KBM-7 (cell line): ENCODE data around the gene DMXL1.
"Not testable (repeated sequence)": the region's sequence is repeated elsewhere in the genome, so short reads cannot be mapped to it uniquely, and the experiment has no call there.

Experiments used
- DNase-seq: peaks from one replicate; pipeline ENCODE4 v3.0.0-alpha.2; 2015
- in situ Hi-C: fragments of 300-500 bp; cut with MboI; formaldehyde crosslinking; loops from 2 replicates; pipeline ENCODE4 v1.14.3; 2020; ENCODE audit warnings: low sequenced_read_pairs, low pct_unique_long_range_greater_than_20kb, mixed read lengths

DMXL1 gene

DNA sequence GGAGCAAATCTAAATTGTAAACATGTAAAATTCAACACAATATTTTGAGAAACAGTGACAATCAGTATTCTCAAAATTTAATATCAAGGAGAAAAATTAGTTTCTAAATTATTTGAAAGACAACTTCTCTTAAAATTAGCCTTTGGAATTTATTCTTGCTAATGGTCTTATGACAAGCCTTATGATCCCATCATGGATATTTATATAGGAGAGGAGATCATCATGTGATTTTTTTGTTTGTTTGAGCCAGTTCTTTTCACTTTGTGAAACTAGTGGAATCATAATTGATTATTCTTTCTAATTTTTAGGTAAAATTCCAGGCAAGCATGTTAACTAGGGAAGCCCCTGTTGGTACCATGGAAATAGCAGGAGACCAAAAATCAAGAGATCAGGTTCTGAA is 24.7 kb downstream of the DMXL1 start:
- in situ Hi-C loops: no loop called here

DNA sequence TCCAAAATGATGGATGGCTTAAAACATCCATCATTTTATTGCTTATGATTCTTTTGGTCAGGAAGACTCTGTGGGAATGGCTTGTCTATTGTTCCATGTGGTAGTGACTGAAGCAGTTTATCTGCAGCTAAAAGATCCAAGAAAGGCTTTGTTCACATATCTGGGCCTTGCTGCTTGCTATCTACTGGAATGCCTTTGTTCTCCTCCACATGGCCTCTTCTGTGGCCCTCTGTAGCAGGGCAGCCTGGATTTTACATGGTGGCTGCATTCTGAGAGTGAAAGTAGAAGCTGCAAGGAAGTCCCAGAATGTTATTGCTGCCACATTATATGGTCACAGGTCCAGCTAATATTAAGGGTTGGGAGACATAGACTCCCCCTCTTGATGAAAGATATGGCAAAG is 35.1 kb downstream of the DMXL1 start:
- no peak for DNase-seq
- in situ Hi-C loops: no loop called here

More for the DNA sequence above, 24.7 kb downstream of the DMXL1 start:
- DNase-seq: no peak

DNA sequence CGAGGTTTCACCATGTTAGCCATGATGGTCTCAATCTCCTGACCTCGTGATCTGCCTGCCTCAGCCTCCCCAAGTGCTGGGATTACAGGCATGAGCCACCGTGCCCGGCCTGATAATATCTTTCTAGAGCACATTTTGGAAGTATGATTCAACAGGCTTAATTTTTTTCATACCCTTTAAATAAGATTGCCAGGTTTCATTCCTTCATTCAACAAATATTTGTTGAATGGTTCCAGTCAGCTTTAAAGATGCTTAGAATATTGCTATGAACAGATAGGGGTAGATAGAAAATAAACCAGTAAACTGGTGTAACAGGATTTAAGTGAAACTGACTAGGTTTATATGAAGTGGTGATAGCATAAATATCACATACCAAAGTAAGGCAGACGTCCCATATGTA is 41.3 kb downstream of the DMXL1 start:
- DNase-seq: no peak
- in situ Hi-C loops: no loop called here

DNA sequence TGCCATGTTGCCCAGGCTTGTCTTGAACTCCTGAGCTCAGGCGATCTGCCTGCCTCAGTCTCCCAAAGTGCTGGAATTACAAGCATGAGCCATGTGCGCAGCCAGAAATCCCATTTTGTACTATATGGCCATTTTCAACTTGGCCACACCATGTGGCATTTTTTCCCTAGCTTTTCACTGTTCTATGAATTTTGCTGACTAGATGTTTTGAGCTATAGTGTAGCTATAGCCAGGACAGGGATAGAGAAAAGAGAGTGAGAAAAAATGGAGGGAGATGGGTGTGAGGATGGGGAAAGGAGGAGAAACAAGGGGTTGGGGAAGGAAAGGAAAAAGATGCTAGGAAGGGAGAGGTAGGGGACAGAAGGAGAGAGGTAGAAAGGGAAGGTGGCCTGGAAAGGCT is 46.4 kb downstream of the DMXL1 start:
- in situ Hi-C loops: no loop called here
- no peak for DNase-seq

DNA sequence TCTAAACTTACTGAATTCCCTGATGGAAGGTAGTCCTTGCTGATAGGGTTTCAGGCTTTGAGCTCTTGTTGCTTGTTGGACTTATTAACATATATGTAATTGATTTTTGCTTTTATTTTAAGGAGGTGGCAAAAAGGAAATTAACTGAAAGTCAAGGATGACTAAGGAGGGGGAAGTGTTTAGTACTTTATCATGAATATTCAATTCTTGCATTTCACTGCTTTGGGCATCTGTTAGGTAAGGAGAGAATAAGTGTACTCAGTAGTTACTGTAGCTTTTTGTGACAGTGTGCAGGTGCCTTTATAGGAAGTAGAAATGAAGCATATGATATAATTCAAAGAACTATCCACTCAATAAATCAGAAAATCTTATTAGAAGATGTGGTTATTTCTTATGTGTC is 47.1 kb downstream of the DMXL1 start:
- in situ Hi-C loops: no loop called here
- no peak for DNase-seq

DNA sequence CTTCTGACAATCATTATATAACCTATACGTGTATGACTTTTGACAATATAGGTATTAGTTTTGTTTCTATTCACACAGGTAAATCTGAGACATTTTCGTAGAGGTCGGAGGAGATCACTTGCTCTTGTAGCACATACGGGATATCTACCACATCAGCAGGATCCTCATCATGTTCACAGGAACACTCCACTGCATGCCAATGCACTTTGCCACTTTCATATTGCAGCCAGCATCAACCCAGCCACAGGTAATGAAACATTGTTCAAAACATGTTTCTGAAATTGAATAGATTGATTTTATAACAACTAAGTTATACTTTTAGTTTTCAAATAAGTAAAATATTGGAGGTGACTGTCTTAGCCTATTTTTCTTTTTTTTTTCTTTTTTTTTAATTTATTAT is 50.0 kb downstream of the DMXL1 start:
- no peak for DNase-seq
- in situ Hi-C loops: no loop called here

DNA sequence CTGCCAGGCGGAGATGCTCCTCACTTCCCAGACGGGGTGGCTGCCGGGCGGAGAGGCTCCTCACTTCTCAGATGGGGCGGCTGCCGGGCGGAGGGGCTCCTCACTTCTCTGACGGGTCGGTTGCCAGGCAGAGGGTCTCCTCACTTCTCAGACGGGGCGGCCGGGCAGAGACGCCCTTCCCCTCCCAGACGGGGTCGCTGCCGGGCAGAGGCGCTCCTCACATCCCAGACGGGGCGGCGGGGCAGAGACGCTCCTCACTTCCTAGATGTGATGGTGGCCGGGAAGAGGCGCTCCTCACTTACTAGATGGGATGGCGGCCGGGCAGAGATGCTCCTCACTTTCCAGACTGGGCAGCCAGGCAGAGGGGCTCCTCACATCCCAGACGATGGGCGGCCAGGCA is 51.6 kb downstream of the DMXL1 start:
- in situ Hi-C loops, DNase-seq: not testable (repeated sequence)

DNA sequence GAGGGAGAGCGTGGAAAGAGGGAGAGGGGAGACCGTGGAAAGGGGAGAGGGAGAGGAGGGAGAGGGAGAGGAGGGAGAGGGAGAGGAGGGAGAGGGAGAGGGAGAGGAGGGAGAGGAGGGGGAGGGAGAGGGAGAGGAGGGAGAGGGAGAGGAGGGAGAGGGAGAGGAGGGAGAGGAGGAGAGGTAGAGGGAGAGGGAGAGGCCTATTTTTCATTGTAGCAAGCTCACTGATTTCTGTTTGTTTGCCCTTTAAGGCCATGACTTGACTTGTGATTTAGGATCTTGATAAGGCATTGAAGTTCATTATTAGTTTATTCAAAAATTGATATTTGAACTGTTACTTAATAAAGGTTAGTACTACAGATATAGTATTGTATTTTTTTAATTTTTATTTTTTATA is 52.4 kb downstream of the DMXL1 start:
- in situ Hi-C loops: no loop called here
- no peak for DNase-seq

DNA sequence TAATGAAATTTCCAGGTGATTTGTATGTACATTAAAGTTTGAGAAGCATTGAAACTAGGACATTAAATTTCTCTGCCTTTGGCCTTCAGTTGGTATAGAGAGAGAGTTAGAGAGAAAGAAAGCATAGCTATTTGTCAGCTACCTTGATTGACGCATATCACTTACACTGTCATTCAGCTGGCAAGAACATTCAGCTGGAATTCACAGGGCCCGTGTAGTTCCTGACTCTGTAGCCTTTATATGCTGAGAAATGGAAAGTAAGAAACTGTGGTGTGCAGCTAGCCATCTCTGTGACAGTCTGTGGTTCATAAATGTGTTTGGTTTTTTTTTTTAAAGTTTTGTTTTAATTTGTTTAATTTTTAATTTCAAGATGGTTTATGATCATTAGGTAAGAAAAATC is 58.9 kb downstream of the DMXL1 start:
- in situ Hi-C loops: no loop called here
- DNase-seq: no peak

DNA sequence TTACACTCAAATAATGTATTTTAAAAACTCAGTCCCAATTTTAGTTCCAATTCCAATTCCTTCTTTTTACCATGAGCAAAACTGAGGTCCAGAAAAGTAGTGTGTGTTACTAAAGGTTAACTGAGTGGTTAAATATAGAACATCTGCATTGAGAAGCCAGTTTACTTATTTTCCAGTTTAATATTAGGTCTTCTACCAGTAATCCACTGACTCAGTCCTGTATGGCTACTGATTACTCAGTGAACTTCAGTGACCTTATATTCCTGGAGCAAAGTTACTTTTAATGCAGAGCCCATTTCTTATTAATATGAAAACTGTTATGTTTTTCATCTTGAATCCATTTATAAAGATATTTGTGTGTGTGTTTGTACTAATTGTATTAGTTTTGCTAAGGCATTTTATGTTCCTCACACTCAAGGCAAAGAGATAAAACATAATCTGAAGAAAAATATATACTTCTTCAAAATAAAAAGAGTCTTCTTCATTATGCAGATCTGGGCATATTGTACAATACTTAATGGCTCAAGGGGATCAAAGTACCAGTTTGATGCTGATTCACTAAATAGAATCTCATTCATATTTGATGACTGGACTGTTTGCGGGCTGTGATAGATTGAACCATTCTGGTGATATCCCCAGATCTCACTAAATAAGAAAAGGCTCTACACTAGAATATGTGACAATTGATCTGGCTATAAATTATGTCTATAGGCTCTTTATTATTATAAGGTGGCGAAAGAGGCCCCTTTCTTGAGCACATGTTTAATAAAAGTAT is 60.8 kb downstream of the DMXL1 start:
- no peak for DNase-seq
- in situ Hi-C loops: no loop called here

DNA sequence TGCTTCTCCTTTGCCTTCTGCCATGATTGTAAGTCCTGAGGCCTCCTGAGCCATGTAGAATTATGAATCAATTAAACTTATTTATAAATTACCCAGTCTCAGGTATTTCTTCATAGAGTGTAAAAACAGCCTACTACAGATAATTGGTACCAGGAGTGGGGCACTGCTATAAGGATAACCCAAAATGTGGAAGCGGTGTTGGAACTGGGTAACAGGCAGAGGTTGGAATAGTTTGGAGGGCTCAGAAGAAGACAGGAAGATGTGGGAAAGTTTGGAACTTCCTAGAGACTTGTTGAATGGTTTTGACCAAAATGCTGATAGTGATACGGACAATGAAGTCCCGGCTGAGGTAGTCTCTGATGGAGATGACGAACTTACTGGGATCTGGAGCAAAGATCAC is 64.9 kb downstream of the DMXL1 start:
- DNase-seq, in situ Hi-C loops: not testable (repeated sequence)

DNA sequence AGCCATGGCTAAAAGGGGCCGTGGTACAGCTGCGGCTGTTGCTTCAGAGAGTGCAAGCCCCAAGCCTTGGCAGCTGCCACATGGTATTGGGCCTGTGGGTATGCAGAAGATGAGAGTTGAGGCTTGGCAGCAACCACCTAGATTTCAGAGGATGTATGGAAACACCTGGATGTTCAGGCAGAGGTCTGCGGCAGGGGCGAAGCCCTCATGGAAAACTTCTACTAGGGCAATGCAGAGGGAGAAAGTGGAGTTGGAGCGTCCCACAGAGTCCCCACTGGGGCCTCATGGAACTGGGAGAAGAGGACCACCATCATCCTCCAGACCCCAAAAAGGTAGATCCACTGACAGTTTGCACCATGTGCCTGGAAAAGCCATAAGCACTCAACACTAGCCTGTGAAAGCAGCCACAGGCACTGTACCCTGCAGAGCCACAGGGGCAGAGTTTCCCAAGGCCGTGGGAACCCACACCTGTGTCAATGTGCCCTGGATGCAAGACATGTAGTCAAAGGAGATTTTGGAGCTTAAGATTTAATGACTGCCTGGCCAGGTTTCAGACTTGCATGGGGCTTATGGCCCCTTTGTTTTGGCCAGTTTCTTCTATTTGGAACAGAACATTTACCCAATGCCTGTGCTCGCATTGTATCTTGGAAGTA is 65.9 kb downstream of the DMXL1 start:
- DNase-seq: no peak
- in situ Hi-C loops: no loop called here

DNA sequence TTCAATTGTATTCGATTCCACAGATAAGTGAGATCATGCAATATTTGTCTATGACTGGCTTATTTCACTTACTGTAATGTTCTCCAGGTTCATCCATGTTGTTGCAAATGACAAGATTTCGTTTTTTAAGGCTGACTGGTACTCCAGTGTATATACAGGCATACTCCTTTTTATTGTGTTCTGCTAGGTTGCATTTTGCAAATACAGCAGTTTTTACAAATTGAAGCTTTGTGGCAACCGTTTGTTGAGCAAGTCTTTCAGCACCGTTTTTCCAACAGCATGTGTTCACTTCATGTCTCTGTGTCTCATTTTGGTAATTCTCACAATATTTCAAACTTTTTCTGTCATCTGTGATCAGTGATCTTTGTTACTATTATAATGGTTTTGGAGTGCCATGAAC is 82.7 kb downstream of the DMXL1 start:
- in situ Hi-C loops: no loop called here
- no peak for DNase-seq

DNA sequence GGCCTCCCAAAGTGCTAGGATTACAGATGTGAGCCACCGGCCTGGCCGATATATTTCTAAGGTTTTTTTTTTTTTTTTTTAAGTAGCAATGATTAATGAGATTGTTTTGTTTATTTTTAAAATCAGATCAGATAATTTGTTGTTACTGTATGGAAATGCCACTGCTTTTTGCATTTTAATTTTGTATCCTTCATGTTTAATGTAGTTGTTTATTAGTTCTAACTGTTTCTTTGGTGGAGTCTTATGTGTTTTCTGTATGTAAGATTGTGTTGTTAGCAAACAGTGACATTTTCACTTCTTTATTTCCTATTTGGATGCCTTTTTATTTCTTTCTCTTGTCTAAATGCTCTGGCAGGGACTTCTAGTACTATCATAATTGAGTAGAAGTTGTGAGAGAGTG is 87.3 kb downstream of the DMXL1 start:
- no peak for DNase-seq
- in situ Hi-C loops: no loop called here

DNA sequence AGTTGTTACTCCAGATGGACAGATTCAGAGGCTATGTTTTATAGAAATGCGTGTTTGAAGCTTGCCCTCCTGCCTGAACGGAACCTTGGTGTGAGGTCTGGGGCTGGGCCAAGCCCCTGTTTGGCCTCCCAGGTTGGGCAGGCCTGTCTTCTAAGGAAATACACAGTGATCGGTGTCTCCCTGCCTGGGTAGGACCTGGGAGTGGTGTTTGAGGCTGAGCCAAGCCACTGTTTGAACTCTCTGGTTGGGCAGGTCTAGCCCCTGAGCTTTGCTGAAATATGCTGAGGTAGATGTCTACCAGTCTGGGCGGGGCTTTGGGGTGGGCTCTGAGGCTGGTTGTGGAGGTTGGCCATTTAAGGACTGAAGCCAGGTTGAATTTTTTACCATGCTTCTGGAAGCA is 90.5 kb downstream of the DMXL1 start:
- in situ Hi-C loops: no loop called here
- no peak for DNase-seq

DNA sequence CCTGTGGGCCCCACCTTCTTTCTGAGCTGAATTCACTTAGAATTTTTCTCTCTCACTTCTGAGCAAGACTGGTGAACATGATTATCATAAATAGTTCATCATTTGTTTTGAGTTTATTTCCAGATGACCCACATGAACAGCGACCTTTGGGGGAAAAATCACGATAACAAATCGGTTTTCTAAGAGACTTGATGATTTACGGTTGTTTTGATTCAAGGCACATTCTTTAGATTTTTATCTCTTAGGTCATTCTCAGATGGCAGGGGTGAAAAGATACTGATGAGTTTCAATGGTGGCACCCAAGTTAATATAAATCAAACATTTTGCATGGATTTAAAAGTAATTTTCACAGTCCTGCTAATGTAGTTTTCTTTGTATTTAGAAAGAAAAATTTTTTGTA is 95.1 kb downstream of the DMXL1 start:
- in situ Hi-C loops: no loop called here
- no peak for DNase-seq

DNA sequence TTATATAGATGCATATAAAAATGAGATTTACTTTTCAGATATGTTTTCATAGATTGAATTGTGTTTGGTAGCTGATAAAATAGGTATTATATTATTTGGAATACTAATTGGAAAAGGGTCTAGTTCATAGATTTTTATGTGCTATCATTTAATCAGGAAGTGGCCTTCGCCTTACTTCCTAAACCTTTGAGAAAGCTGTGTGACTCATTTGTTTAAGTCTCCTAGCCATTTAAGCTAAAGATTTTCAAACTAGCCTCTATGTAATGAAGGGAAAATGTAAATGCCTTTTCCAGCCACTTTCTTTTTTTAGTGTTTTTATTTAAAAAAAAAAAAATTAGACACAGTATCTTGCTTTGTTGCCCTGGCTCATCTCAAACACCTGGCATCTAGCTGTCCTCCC is 97.5 kb downstream of the DMXL1 start:
- no peak for DNase-seq
- in situ Hi-C loops: no loop called here

DNA sequence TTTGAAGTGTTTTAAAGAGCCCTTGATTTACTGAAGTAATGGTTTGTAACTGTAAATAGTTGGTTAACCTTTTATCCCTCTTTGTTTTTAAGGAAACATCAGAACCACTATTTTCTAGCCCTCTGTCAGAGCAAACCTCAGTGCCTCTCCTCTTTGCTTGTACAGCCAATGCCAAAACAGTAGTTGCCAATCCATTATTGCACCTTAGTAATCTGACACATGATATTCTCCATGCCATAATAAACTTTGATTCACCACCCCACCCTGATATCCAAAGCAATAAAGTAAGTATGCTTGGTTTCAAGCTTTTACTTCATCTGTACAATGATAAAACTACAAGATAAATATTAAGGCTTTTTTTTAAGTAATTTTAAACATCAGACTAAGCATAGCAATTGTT is 100.8 kb downstream of the DMXL1 start:
- in situ Hi-C loops: no loop called here
- DNase-seq: no peak

DNA sequence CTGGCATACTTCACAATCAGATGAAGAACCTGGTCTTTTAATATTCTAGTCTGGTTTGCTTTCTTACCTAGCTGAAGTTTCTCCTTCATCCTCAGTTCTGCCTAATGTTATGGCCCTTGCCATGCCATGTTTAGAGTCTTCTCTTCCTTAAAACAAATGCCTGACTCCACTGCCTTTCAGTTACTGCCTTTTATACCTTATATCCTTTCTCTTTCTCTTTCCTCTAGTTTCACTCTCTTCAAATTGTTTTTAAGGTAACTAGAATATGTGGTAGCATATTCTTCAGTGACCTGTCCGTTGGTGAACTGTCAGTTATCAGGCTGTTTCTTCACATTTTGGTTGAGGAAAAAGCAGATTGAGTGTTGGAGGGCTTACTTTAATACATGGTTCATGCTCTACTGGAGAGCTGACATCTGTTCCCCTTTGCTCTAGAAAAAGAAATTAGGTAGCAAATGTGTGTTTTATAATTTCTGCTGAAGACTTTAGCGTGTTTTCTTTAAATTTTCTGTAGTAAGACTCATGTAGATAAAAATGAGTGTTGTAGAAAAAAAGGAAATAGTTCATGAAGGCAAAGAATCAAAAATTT is 103.8 kb downstream of the DMXL1 start:
- DNase-seq: no peak
- in situ Hi-C loops: no loop called here

DNA sequence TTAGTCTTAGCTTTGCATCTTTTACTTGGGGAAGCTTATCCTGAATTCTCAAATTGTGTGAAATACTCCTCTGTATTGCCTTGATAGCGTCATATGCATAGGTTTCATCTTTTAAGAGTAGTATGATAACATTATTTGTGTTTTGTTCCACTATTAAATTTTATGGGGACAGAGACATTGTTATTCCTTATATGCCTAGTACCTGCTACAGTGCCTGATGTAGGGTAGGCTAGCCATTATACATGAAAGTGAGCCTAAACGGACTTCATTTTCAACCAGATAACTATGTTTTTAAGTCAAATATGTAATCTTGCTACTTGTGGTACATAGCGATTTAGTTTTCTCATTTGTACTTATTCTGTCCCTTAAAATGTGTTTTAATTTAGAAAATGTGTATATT is 105.9 kb downstream of the DMXL1 start:
- in situ Hi-C loops: no loop called here
- DNase-seq: no peak

DNA sequence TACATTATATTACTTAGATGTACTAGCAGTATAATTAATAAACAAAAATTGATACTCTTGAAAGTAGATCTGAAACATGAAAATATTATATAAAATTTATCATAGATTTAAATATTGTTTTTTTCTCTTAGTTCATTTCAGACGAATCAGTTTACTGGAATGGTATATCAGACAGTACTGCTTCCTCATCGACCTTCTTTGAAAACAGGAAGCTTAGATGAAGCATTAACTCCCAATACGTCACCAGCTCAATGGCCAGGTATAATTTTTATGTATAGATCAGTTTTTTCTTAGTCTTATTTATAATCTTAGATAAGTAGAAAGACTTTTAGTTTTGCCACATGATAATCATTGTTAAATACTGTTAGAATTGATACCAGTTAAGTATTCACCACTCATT is 106.3 kb downstream of the DMXL1 start:
- no peak for DNase-seq
- in situ Hi-C loops: no loop called here
